IMR-90 (cell line): Measurements from ENCODE around the gene STUM. TPM values are rescaled to one million over a fixed set of nuclear protein-coding genes. Genes with fewer than 3 reads are reported as not detected.

Experiments
- ATAC-seq: fragments of 200-7000 bp; cut with Tn5 transposase; 2 replicates; pipeline ENCODE4 v1.9.1; 2020; ENCODE audit warnings: low read depth, mild to moderate bottlenecking, moderate library complexity
- BruUV-seq: library from RNA; stranded (reverse); fragments of 400-500 nt; replicated peaks from 2 replicates; lab custom pipeline; 2021; lab: Mats Ljungman, UMichigan
- CTCF ChIA-PET: fragments of 300-600 bp; formaldehyde crosslinking; extraction: SDS; loops from one replicate; lab custom pipeline; 2021; ENCODE audit warnings: antibody characterized with exemption; lab: Yijun Ruan, JAX
- POLR2A ChIA-PET: fragments of 300-600 bp; sonication (Branson Sonifier 250); formaldehyde crosslinking; loops from one replicate; lab custom pipeline; 2022; ENCODE audit warnings: antibody characterized with exemption; ENCODE audit not compliant: unreplicated experiment; lab: Charles Lee
- DNase-seq: peaks from one replicate; pipeline ENCODE4 v3.0.0; 2013
- H2AFZ ChIP-seq: replicated peaks from 2 replicates; pipeline ENCODE3; 2013; ENCODE audit warnings: low read length, mild to moderate bottlenecking; ENCODE audit not compliant: poor library complexity
- H2AK5ac ChIP-seq: 2 replicates; pipeline ENCODE4 v1.6.1; 2013; ENCODE audit warnings: low read depth, low read length, inconsistent platforms
- H2AK9ac ChIP-seq: replicated peaks from 2 replicates; pipeline ENCODE3; 2013; ENCODE audit warnings: mild to moderate bottlenecking, low read depth, low read length, moderate library complexity; ENCODE audit not compliant: poor library complexity
- H2BK120ac ChIP-seq: 2 replicates; pipeline ENCODE4 v1.6.1; 2013; ENCODE audit warnings: low read depth, low read length, inconsistent platforms
- H2BK15ac ChIP-seq: 3 replicates; pipeline ENCODE4 v1.6.1; 2013; ENCODE audit warnings: low read depth, low read length, inconsistent platforms
- H2BK20ac ChIP-seq: 2 replicates; pipeline ENCODE4 v1.6.1; 2013; ENCODE audit warnings: low read depth, mild to moderate bottlenecking, inconsistent platforms, low read length, moderate library complexity
- H2BK5ac ChIP-seq: 2 replicates; pipeline ENCODE4 v1.6.1; 2013; ENCODE audit warnings: mild to moderate bottlenecking, low read depth, low read length, inconsistent platforms; ENCODE audit not compliant: poor library complexity, severe bottlenecking
- H3K14ac ChIP-seq: replicated peaks from 2 replicates; pipeline ENCODE4 v1.6.1; 2013; ENCODE audit warnings: low read depth, low read length, inconsistent platforms
- H3K18ac ChIP-seq: 2 replicates; pipeline ENCODE4 v1.6.1; 2013; ENCODE audit warnings: low read depth, low read length, control low read depth
- H3K23ac ChIP-seq: 2 replicates; pipeline ENCODE4 v1.6.1; 2013; ENCODE audit warnings: low read depth, low read length, inconsistent platforms
- H3K27ac ChIP-seq: 2 replicates; pipeline ENCODE4 v1.5.1; 2013; ENCODE audit warnings: mild to moderate bottlenecking, control low read depth, low read length; ENCODE audit not compliant: insufficient read depth
- H3K27me3 ChIP-seq: 2 replicates; pipeline ENCODE4 v1.6.1; 2013; ENCODE audit warnings: low read length; ENCODE audit not compliant: control insufficient read depth, insufficient read depth
- H3K36me3 ChIP-seq: 2 replicates; pipeline ENCODE4 v1.6.1; 2013; ENCODE audit warnings: low read length, mixed read lengths; ENCODE audit not compliant: control insufficient read depth, insufficient read depth
- H3K4ac ChIP-seq: 2 replicates; pipeline ENCODE4 v1.6.1; 2013; ENCODE audit warnings: low read depth, low read length, inconsistent platforms
- H3K4me1 ChIP-seq: 2 replicates; pipeline ENCODE4 v1.6.1; 2013; ENCODE audit warnings: low read length, mixed read lengths; ENCODE audit not compliant: control insufficient read depth, insufficient read depth
- H3K4me2 ChIP-seq: 2 replicates; pipeline ENCODE4 v1.6.1; 2013; ENCODE audit warnings: low read depth, mild to moderate bottlenecking, control low read depth, low read length, moderate library complexity
- H3K4me3 ChIP-seq: 2 replicates; pipeline ENCODE4 v1.5.1; 2013; ENCODE audit warnings: low read depth, mild to moderate bottlenecking, control low read depth, low read length, moderate library complexity; ENCODE audit not compliant: insufficient read depth
- H3K56ac ChIP-seq: 2 replicates; pipeline ENCODE4 v1.6.1; 2013; ENCODE audit warnings: low read length, inconsistent platforms; ENCODE audit not compliant: insufficient read depth; ENCODE audit errors: extremely low read depth
- H3K79me1 ChIP-seq, 2 experiments: 2 replicates each; pipeline ENCODE4 v1.6.1; 2013; ENCODE audit warnings: low read length in 2 of 2, inconsistent platforms in 1 of 2, low read depth in 1 of 2
- H3K9ac ChIP-seq: 2 replicates; pipeline ENCODE4 v1.6.1; 2013; ENCODE audit warnings: low read depth, low read length, control low read depth
- H3K9me1 ChIP-seq: 2 replicates; pipeline ENCODE4 v1.6.1; 2013; ENCODE audit warnings: low read length, inconsistent platforms; ENCODE audit not compliant: insufficient read depth
- H3K9me3 ChIP-seq: 2 replicates; pipeline ENCODE4 v1.6.1; 2013; ENCODE audit warnings: low read length; ENCODE audit not compliant: control insufficient read depth, insufficient read depth
- H4K20me1 ChIP-seq: 2 replicates; pipeline ENCODE4 v1.6.1; 2013; ENCODE audit warnings: low read length, inconsistent platforms; ENCODE audit not compliant: insufficient read depth
- H4K5ac ChIP-seq: 2 replicates; pipeline ENCODE4 v1.6.1; 2013; ENCODE audit warnings: mild to moderate bottlenecking, low read depth, low read length, control low read depth
- H4K8ac ChIP-seq, 2 experiments: 2 replicates each; pipeline ENCODE4 v1.6.1; 2013; ENCODE audit warnings: low read depth in 2 of 2, low read length in 2 of 2, control low read depth in 1 of 2, inconsistent platforms in 1 of 2
- H4K91ac ChIP-seq: 2 replicates; pipeline ENCODE4 v1.6.1; 2013; ENCODE audit warnings: low read depth, low read length, inconsistent platforms; ENCODE audit not compliant: insufficient read depth
- CEBPB ChIP-seq: IDR thresholded peaks from 2 replicates; pipeline ENCODE4 v1.6.1; 2012; ENCODE audit warnings: low read depth, low read length, improper control_type of control experiment
- CHD1 ChIP-seq: IDR thresholded peaks from 2 replicates; pipeline ENCODE4 v1.6.1; 2012; ENCODE audit warnings: low read depth, low read length, improper control_type of control experiment
- CTCF ChIP-seq: conservative IDR thresholded peaks from 2 replicates; pipeline ENCODE4 v1.5.1; 2012; ENCODE audit warnings: mild to moderate bottlenecking, low read depth, low read length, improper control_type of control experiment
- ELK1 ChIP-seq: fragments of 150-350 bp; IDR thresholded peaks from 2 replicates; pipeline ENCODE4 v1.6.1; 2016; ENCODE audit warnings: low read depth, mild to moderate bottlenecking, low read length, moderate library complexity, borderline replicate concordance
- MAFK ChIP-seq: IDR thresholded peaks from 2 replicates; pipeline ENCODE4 v1.6.1; 2012; ENCODE audit warnings: low read depth, low read length, improper control_type of control experiment
- MAZ ChIP-seq: IDR thresholded peaks from 2 replicates; pipeline ENCODE4 v1.6.1; 2012; ENCODE audit warnings: low read depth, mild to moderate bottlenecking, low read length, improper control_type of control experiment, moderate library complexity, borderline replicate concordance
- MXI1 ChIP-seq: IDR thresholded peaks from 2 replicates; pipeline ENCODE4 v1.6.1; 2012; ENCODE audit warnings: low read depth, mild to moderate bottlenecking, low read length, moderate library complexity, borderline replicate concordance
- NFE2L2 ChIP-seq: fragments of 150-350 bp; IDR thresholded peaks from 2 replicates; pipeline ENCODE4 v1.6.1; 2016; ENCODE audit warnings: low read depth, mild to moderate bottlenecking, low read length
- POLR2A ChIP-seq: IDR thresholded peaks from 2 replicates; pipeline ENCODE4 v1.6.1; 2012; ENCODE audit warnings: mild to moderate bottlenecking, low read depth, low read length
- RCOR1 ChIP-seq: IDR thresholded peaks from 2 replicates; pipeline ENCODE4 v1.6.1; 2012; ENCODE audit warnings: mild to moderate bottlenecking, low read length, improper control_type of control experiment; ENCODE audit not compliant: insufficient replicate concordance
- RFX5 ChIP-seq: IDR thresholded peaks from 2 replicates; pipeline ENCODE4 v1.8.0; 2012; ENCODE audit warnings: low read depth, mild to moderate bottlenecking, low read length, moderate library complexity
- SMC3 ChIP-seq: fragments of 150-350 bp; IDR thresholded peaks from 2 replicates; pipeline ENCODE4 v1.6.1; 2016; ENCODE audit warnings: low read depth, mild to moderate bottlenecking, antibody characterized with exemption, low read length, moderate library complexity
- WGBS, 2 experiments: methylation state at CpG; one replicate each; pipeline versions ENCODE4 v1.1.5 to v1.1.7; 2013; ENCODE audit warnings: missing lambda C conversion rate in 2 of 2; ENCODE audit not compliant: insufficient read length in 1 of 2; ENCODE audit errors: extremely low coverage in 2 of 2; 5-methylcytosine and 5-hydroxymethylcytosine counted together
- dilution Hi-C: fragments of 300-500 bp; cut with HindIII; formaldehyde crosslinking; loops from one replicate; pipeline ENCODE4 v1.14.3; 2018; ENCODE audit warnings: low sequenced_read_pairs; ENCODE audit not compliant: unreplicated experiment
- in situ Hi-C: fragments of 300-500 bp; cut with MboI; formaldehyde crosslinking; loops from 3 replicates; pipeline ENCODE4 v1.14.3; 2019; ENCODE audit warnings: low sequenced_read_pairs, inconsistent platforms, mixed read lengths
- intact Hi-C: fragments of 100-400 bp; cut with micrococcal nuclease; formaldehyde crosslinking; loops from 2 replicates; pipeline ENCODE4 v1.10.0; 2022
- polyA plus RNA-seq, 3 experiments: library from polyadenylated mRNA; depleted of rRNA; stranded (reverse); fragments of >200 nt; gene quantifications; 2 replicates each; pipeline ENCODE4 v1.2.3, GENCODE V29; 2012; ENCODE audit warnings: low replicate concordance in 1 of 3
- total RNA-seq: library from RNA; depleted of rRNA; stranded (reverse); fragments of >200 nt; gene quantifications from 2 replicates; pipeline ENCODE4 v1.2.3, GENCODE V29; 2012

STUM gene
- total and polyA plus RNA-seq, 2 of the 4 experiments (the other 2 are of a cell fraction): not detected

DNA sequence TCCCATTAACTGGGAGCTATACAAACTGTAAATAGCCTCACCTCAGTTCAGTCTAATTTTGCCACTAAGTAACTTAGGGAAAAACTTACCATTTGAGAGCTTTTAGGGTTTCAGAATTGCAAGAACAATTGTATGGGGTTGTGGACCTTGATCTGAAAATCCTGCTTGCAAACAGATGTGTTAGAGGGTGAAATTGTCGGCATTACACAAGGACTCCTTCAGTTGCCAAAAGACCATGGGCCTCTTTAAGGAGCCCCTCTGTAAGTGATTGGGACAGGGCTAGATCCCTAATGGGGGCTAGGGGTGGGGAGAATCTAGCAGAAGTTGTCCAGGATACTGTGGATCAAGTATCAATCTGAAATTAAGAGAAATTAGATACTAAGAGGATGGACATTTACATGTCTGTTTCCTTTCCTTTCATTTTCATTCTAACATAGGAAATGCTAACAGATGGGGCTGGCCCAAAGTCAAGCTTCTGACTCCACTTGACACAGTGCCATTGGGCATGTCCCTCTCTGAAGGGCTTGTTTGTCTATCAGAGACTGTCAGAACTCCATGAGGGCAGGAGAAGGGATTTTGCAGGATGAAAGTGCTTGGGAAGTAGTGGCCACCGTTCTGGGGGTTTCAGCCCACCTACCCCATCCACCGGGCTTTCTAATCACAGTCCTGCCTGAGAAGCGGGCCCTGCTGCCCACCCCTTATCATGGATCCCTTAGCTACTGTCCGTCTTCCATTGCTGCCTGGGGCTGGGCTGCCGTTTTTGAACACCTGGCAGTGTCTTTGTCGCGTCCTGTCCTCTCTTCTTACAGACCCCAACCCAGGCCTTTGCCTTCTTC lies 54.7 kb downstream of the STUM start:
- Histone ChIP-seq H3K18ac (no peak overlapping the region), H2BK20ac (no peak overlapping the region), H3K56ac (no peak overlapping the region), H3K4me3 (no peak overlapping the region), H3K27me3 (peaks cover 7% of the 10 kb centered on the region; the same call in 1 of the 2 replicates), H4K5ac (no peak overlapping the region), H3K27ac (no peak overlapping the region), H2AK9ac (no peak overlapping the region), H3K23ac (no peak overlapping the region), H3K9me1 (no peaks in the 10 kb centered on the region), H2AFZ (no peak overlapping the region), H2AK5ac (no peak overlapping the region), H3K14ac (no peak overlapping the region), H4K8ac (no peak overlapping the region), H2BK5ac (no peak overlapping the region), H3K9ac (no peak overlapping the region), H3K36me3 (no peaks in the 10 kb centered on the region), H3K79me1 (no peaks in the 10 kb centered on the region), H2BK15ac (no peak overlapping the region), H3K4ac (no peak overlapping the region), H2BK120ac (no peak overlapping the region), H3K4me1 (peaks cover 4% of the 10 kb centered on the region; the same call in 1 of the 2 replicates), H4K91ac (no peak overlapping the region), H4K20me1 (no peaks in the 10 kb centered on the region), H3K4me2 (peak overlapping the region; percentile 39), H3K9me3 (no peaks in the 10 kb centered on the region)
- ATAC-seq: peak; percentile 12; the same call in 1 of the 2 replicates
- TF ChIP-seq CEBPB (no peak), MAFK (no peak), RCOR1 (no peak), ELK1 (no peak), POLR2A (no peak), CTCF (no peak), SMC3 (no peak), CHD1 (no peak), MXI1 (no peak), MAZ (no peak), RFX5 (no peak), NFE2L2 (no peak)
- WGBS, 2 experiments: 0% methylated on average over 1 of the region's 8 CpGs; no CpG with 5 or more reads in 1 of the 2 experiments
- ChIA-PET POLR2A (no interaction called here), CTCF (no interaction called here)
- DNase-seq: peak; percentile 48
- no TSS peak for BruUV-seq
- in situ Hi-C loops (no loop called here), intact Hi-C loops (no loop called here), dilution Hi-C loops (no loop called here)
